Mucosa of rectum (tissue), 2 donors: ENCODE data around the gene ID2.

Experiments
- H3K27ac ChIP-seq, 2 donors: one replicate each; pipeline ENCODE4 v1.7.0; 2013; ENCODE audit warnings: inconsistent platforms in 2 of 2, low read depth in 2 of 2, low read length in 2 of 2
- H3K27me3 ChIP-seq, 2 donors: one replicate each; pipeline ENCODE4 v1.7.0; 2013; ENCODE audit warnings: low read length in 2 of 2; ENCODE audit not compliant: control insufficient read depth in 2 of 2, insufficient read depth in 2 of 2
- H3K36me3 ChIP-seq, 2 donors: one replicate each; pipeline ENCODE4 v1.7.0; 2013; ENCODE audit warnings: low read length in 2 of 2; ENCODE audit not compliant: control insufficient read depth in 2 of 2, insufficient read depth in 2 of 2
- H3K4me1 ChIP-seq, 2 donors: one replicate each; pipeline ENCODE4 v1.7.0; 2013; ENCODE audit warnings: low read length in 2 of 2, mild to moderate bottlenecking in 1 of 2; ENCODE audit not compliant: control insufficient read depth in 2 of 2, insufficient read depth in 2 of 2
- H3K4me3 ChIP-seq, 2 donors: one replicate each; pipeline ENCODE4 v1.7.0; 2013; ENCODE audit warnings: low read length in 2 of 2
- H3K9ac ChIP-seq, 2 donors: one replicate each; pipeline ENCODE4 v1.7.0; 2013; ENCODE audit warnings: low read length in 2 of 2, low read depth in 1 of 2, mild to moderate bottlenecking in 1 of 2
- H3K9me3 ChIP-seq, 2 donors: one replicate each; pipeline ENCODE4 v1.7.0; 2013; ENCODE audit warnings: low read length in 2 of 2; ENCODE audit not compliant: control insufficient read depth in 2 of 2
- donor health status: healthy.
- donor health status: Normal muscosa, but diverticular disease.

Gene ID2

DNA sequence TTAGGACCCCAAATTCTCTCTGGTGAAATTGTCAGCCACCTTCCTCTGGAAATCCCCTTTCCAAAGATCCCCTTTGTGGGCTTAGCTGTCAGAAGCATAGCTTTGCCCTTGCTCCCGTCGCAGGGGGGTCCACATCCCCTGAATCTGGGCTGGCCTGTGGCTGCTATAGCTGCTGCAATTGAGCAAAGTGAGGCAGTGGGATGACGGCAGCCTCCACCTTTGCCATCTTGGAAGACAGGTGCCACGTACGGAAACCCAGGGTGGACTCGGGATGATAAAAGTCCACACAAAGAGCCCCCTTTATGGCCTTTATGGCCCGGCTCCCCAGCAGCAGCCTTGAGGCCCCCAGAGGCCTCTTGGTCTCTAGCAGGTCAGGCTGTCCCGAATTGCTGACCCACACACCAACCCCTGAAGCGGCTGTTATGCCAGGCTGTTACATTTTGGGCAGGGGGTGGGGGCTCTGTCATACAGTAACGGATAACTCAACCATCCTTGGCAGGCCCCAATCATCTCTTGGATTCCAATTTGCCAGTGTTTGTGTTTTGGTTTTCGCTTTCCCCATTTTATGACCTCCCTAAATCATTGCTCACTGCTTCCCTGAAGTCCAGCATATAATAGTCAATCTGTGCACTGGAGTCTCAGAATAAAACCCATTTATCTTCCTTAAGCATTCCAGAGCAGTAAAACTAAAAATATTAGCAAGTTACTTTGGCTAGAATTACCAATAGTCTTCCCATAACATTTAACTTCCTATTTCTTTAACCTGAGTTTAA is 33.2 kb upstream of the ID2 start:
- Histone ChIP-seq H3K9me3 (no peaks in the 10 kb centered on the region), H3K4me3 (no peak overlapping the region), H3K27me3 (no peaks in the 10 kb centered on the region), H3K27ac (no peak overlapping the region), H3K4me1 (no peaks in the 10 kb centered on the region), H3K36me3 (no peaks in the 10 kb centered on the region), H3K9ac (no peak overlapping the region)

DNA sequence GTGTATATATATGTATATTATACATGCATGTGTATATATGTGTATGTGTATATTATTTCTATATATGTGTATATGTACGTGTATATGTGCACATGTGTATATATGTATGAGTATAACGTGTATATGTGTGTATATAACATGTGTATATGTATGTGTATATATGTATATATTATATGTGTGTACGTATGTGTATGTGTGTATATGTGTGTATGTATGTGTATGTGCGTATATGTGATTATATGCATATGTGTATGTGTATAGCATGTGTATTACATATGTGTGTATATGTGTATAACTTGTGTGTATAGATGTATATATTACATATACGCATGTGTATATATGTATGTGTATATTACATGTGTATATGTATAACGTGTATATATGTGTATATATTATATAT is 32.1 kb upstream of the ID2 start:
- H3K36me3 ChIP-seq = no peaks in the 10 kb centered on the region

DNA sequence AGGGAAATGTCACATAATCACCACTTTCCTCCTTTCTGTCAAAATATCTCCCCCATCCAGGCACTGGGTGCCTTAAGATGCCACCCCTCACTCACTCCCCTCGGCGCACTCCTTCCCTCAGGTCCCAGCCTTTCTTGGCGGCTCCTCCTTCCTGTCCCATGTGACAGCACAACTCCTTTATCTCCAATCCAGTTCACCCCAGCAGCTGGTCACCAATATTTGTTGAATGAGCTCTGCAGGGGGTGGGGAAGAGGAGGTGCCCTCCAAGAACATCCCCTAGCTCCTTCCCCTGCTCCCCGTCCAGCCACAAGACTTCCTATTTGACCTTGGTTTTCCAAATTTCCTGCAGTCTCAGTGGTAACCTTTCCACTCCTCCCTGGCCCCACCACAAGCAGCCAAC is 31.6 kb upstream of the ID2 start:
- no peaks in the 10 kb centered on the region for H3K4me1 ChIP-seq
- H3K9ac ChIP-seq = no peak overlapping the region
- no peaks in the 10 kb centered on the region for H3K27me3 ChIP-seq
- no peaks in the 10 kb centered on the region for H3K9me3 ChIP-seq
- H3K4me3 ChIP-seq = no peak overlapping the region
- no peaks in the 10 kb centered on the region for H3K36me3 ChIP-seq
- no peak overlapping the region for H3K27ac ChIP-seq

More for the DNA sequence above, 32.1 kb upstream of the ID2 start:
- no peak overlapping the region for H3K9ac ChIP-seq
- H3K4me1 ChIP-seq = no peaks in the 10 kb centered on the region
- H3K4me3 ChIP-seq = no peak overlapping the region
- H3K27ac ChIP-seq = no peak overlapping the region
- no peaks in the 10 kb centered on the region for H3K27me3 ChIP-seq
- H3K9me3 ChIP-seq = no peaks in the 10 kb centered on the region

DNA sequence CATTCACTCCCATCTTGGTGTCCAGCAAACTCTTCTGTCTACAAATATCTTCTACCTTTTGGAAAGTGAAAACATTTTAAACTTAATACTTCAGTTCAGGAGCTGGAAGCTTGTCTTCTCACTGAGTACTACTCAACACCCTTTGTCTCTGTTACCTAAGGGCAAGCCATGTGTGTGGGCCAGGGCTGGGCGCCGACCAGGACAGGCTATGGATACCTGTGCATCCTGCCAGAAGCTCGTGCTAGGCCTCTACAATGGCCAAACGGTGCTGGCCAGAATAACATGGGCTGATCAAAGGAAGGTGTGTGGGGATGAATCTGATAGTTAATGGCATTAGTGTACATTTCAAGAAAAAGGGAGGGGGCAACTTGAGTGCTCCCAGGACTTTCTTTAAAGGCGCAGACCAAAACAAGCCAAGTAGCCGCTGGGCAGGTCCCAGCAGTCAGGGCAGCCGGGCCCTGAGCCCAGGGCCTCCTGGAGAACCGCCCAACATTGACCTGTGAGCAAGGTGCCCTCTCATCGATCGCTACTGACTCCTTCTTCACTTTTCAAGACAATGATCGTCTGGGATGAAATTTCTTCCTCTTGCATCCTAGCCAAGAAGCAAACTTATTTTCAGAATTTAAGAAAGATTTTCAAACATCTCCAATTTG is 29.0 kb upstream of the ID2 start:
- Histone ChIP-seq H3K36me3 (no peaks in the 10 kb centered on the region), H3K4me1 (no peaks in the 10 kb centered on the region)

DNA sequence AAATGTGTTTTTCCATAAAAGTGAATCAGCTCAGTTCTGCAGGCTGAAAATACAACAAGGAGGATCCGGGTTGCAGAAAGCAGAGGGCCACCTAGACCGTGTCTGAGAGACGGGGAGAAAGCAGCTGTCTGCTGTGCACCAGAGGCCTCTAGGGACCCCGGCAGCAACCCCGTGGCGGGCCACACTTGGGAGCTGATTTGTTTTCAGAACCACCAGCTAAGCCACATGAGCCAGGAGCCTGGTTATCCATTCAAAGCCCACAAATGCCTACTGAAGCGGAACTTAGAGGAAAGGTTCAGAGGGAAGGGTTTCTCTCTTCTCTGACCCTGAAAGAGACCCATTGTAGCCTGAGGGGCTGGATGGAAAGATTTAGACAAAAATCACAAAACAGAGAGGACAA is 28.4 kb upstream of the ID2 start:
- H3K9me3 ChIP-seq = no peaks in the 10 kb centered on the region

More for the DNA sequence above, 29.0 kb upstream of the ID2 start:
- Histone ChIP-seq H3K27me3 (no peaks in the 10 kb centered on the region), H3K9ac (no peak overlapping the region), H3K4me3 (no peak overlapping the region), H3K27ac (no peak overlapping the region), H3K9me3 (no peaks in the 10 kb centered on the region)

DNA sequence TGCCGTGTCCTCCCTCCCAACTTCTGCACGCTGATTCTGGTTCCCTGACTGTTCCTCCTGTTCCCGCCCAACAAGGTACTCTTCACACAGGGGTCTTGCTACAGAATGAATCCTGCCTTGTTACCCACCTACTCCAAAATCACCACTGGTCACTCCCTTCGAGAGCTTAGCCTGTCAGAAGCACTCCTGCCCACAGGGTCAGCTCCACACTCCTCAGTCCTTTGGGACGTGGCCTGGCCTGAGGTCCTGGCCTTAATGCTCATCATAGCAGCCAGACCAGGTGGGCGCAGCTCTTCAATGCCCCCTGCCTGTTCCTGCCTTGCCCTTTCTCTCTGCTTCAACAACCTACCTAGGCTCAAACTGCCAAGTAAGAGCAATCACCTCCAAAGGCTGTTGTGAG is 27.8 kb upstream of the ID2 start:
- Histone ChIP-seq H3K36me3 (no peaks in the 10 kb centered on the region), H3K4me3 (no peak overlapping the region), H3K4me1 (no peaks in the 10 kb centered on the region), H3K9me3 (no peaks in the 10 kb centered on the region), H3K27ac (no peak overlapping the region), H3K9ac (no peak overlapping the region), H3K27me3 (no peaks in the 10 kb centered on the region)

More for the DNA sequence above, 28.4 kb upstream of the ID2 start:
- Histone ChIP-seq H3K27ac (no peak overlapping the region), H3K27me3 (no peaks in the 10 kb centered on the region), H3K4me3 (no peak overlapping the region), H3K4me1 (no peaks in the 10 kb centered on the region), H3K36me3 (no peaks in the 10 kb centered on the region), H3K9ac (no peak overlapping the region)

DNA sequence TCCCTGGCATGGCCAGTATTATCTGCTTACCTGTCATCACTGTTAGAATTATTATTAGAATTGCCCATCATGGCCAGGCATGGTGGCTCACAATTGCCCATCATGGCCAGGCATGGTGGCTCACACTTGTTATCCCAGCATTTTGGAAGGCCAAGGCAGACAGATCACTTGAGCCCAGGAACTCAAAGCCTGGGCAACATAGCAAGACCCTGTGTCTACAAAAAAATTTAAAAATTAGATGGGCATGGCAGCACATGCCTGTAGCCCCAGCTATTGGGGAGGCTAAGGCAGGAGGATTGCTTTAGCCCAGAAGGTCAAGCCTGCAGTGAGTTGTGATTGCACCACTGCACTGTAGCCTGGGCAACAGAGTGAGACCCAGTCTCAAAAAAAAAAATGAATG is 27.4 kb upstream of the ID2 start:
- Histone ChIP-seq H3K36me3 (no peaks in the 10 kb centered on the region), H3K4me1 (no peaks in the 10 kb centered on the region), H3K9me3 (no peaks in the 10 kb centered on the region), H3K27me3 (no peaks in the 10 kb centered on the region), H3K9ac (no peak overlapping the region), H3K4me3 (no peak overlapping the region), H3K27ac (no peak overlapping the region)

DNA sequence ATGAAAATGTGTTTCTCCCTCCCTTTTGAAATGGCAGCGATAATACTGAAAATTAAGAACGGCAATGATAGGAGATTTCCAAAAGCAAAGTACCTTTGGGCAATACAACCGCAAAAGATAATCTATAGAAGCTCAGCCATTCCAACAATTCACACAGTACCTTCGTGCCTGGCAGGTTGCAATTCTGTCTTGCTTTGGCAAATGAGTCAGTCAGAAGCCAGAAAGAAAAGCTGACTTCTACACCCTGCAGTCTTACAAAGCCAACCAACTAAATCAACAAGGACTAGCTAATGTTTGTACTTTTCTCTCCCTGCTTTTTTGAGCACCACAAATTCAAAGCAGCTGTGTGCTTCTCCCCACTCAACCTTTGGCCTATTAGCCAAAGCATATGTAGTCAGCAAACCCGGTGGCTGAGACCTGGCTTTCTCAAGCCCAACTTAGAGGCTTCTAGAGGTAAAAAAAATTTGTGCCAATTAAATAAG is 25.7 kb upstream of the ID2 start:
- H3K9ac ChIP-seq = no peak overlapping the region
- H3K4me1 ChIP-seq = no peaks in the 10 kb centered on the region
- H3K27me3 ChIP-seq = no peaks in the 10 kb centered on the region
- H3K36me3 ChIP-seq = no peaks in the 10 kb centered on the region
- no peak overlapping the region for H3K4me3 ChIP-seq
- no peak overlapping the region for H3K27ac ChIP-seq
- no peaks in the 10 kb centered on the region for H3K9me3 ChIP-seq

DNA sequence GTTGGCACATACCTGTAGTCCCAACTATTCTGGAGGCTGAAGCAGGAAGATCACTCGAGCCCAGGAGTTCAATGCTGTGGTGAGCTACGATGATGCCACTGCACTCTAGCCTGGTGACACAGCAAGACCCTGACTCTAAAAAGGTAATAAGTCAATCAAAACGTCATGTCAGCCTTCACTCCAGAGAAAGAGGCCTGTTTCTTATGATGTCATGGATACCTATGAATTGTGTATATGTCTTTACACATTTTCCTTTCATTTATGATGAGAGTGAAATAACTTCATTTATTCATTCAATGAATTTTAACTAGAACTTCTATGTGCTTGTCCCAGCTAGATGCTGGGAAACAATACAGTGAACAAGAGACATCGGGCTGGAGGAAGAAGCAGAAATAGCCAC is 25.0 kb upstream of the ID2 start:
- Histone ChIP-seq H3K27me3 (no peaks in the 10 kb centered on the region), H3K4me3 (no peak overlapping the region), H3K9me3 (no peaks in the 10 kb centered on the region), H3K27ac (no peak overlapping the region), H3K36me3 (no peaks in the 10 kb centered on the region), H3K4me1 (no peaks in the 10 kb centered on the region), H3K9ac (no peak overlapping the region)

DNA sequence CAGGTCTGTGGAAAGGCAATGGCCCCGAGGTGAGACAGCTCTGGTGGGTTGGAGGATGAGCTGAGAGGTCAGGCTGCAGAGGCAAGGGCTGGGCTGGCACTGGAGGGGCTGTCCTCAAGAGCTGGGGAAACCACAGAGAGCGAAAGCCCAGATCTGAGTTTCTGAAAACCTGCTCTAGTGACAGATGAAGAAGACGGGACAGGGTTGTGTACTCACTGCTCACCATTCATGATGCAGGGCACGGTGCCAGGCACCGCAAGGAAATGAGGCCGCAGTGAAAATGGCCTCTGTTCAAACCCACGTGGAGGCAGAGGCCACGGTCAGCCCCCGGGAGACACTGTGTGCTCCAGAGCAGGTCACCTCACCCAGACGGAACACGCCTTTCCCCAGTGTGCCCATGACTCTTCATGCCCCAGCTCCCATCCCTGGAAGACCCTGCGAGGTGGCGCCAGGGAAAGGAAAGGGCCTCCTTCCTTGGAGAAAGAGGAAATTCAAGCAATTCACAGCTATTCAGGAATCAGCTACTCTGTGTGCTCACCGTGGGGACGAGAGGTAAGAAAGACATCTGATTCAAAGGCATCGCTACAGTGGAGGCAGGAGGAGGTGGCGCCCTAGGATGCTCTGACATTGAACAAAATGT is 24.3 kb upstream of the ID2 start:
- H3K27ac ChIP-seq = no peak overlapping the region
- no peak overlapping the region for H3K9ac ChIP-seq
- no peaks in the 10 kb centered on the region for H3K36me3 ChIP-seq
- H3K4me3 ChIP-seq = no peak overlapping the region
- H3K4me1 ChIP-seq = no peaks in the 10 kb centered on the region
- H3K27me3 ChIP-seq = no peaks in the 10 kb centered on the region
- no peaks in the 10 kb centered on the region for H3K9me3 ChIP-seq
